HG03565 (cell line): ENCODE results near the gene TMEM240.
"Not testable (repeated sequence)": the region's sequence is repeated elsewhere in the genome, so short reads cannot be mapped to it uniquely, and the experiment has no call there.

Source experiments
- ATAC-seq: cut with Tn5 transposase; IDR thresholded peaks from one replicate; pipeline ENCODE4 v1.9.1; 2021; ENCODE audit warnings: mild to moderate bottlenecking, moderate library complexity; ENCODE audit not compliant: unreplicated experiment

The TMEM240 gene

DNA sequence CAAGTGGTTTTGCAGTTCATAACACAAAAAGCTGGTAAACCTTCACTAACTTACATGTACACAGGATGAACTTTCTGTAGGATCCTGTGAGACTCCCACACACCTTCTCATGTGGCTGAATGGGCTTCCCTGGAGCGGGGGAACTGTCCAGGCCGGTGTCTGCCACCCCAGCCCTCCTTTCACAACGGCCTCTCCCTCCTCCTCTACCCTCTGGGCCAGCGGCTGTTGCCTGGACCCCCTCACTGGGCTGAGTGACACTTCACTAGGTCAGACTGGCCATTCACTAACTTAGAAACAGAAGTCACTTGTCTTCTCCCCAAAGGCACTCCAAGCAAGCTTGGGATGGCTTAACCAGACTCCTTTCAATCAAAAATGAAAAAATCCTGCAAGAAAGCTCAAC, 18.2 kb upstream of the TMEM240 start:
- no peak for ATAC-seq

- not testable (repeated sequence) for ATAC-seq
These were observed 17.3 kb upstream of the TMEM240 start for GRCh38 chr1:1557688-1558087.

GRCh38 chr1:1556961-1557360, 16.5 kb upstream of the TMEM240 start:
- not testable (repeated sequence) for ATAC-seq

- no peak for ATAC-seq
These were observed 16.1 kb upstream of the TMEM240 start for GRCh38 chr1:1556505-1556904.

DNA sequence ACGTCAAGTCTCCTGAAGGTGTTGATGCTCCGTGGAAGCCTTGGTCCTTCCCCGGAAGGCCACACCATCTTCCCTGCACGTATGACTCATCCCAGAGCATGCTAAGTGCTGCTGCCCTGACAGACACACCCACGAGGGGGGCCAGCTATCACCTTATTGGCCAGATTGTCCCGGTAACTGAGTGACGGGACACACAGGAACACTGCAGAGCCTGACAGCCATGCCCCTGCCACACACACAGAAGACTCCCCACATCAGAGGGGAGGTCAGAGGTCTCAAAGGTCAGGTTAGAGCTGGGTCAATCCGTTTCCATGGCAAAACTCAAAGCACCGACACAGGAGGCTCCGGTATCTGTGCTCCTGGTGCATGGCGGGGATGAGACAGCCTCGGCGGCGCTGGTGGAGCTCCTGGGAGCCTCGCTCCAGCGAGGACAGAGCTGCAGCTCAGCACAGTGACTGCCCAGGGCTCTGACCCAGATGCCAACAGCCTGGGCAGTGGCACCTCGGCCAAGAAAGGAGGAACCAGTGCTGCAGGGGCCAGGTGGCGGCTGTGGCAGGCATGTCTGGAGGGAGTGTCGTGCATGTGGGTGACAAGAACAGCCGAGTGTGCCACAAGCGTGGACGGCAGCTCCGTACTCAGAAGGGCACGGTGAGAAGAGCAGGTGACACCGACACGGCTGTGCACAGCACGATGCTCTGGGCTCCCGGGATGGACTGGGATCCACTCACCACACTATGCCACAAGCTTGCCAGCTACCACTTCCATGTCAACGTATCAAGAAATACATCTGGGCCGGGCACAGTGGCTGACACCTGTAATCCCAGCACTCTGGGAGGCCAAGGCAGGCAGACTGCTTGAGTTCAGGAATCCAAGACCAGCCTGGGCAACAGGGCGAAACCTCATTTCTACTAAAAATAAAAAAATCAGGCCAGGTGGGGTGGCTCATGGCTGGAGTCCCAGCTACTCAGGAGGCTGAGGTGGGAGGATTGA, 14.8 kb upstream of the TMEM240 start:
- no peak for ATAC-seq

GRCh38 chr1:1554550-1554925, 14.1 kb upstream of the TMEM240 start:
- no peak for ATAC-seq

DNA sequence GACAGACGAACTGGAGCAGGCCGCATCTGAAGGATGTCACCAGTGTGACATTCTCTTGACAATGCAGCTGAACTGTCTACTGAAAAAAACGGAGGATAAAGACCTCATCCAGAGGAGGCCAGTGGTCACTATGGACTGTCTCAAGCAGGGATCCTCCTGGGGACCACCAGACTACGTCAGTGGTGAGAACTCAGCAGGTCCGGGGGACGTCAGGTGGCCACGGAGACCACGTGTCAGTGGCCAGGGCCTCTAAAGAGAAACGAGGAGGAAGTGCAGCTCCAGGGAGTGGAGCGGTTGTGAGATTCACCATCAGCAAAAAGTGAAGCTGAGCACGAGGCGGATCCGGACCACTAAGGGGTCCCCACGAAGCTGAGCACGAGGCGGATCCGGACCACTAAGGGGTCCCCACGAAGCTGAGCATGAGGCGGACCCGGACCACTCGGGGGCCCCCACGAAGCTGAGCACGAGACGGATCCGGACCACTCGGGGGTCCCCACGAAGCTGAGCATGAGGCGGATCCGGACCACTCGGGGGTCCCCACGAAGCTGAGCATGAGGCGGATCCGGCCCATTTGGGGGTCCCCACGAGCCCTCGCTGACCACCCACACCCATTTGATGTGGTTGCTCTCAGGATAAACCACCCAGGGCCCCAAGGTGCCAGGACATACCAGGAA, 13.5 kb upstream of the TMEM240 start:
- no peak for ATAC-seq

DNA sequence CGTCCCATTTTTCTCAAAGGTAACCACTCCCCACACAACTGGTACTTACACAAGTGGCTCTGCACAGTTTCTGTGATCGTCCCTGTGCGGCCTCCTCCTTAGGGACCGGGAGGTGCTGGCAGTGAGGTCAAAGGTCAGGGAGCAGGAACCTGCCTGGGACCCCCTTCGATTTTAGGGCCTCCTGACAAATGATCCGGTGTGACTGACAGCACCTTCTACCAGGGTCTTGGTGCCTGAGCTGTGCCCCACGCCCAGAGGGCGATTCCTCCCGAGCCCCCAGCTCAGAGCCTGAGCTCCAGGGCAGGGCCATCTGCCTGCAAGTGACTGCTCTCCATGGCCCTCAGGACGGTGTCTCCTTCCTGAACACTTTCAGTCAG, 11.8 kb upstream of the TMEM240 start:
- ATAC-seq = no peak

DNA sequence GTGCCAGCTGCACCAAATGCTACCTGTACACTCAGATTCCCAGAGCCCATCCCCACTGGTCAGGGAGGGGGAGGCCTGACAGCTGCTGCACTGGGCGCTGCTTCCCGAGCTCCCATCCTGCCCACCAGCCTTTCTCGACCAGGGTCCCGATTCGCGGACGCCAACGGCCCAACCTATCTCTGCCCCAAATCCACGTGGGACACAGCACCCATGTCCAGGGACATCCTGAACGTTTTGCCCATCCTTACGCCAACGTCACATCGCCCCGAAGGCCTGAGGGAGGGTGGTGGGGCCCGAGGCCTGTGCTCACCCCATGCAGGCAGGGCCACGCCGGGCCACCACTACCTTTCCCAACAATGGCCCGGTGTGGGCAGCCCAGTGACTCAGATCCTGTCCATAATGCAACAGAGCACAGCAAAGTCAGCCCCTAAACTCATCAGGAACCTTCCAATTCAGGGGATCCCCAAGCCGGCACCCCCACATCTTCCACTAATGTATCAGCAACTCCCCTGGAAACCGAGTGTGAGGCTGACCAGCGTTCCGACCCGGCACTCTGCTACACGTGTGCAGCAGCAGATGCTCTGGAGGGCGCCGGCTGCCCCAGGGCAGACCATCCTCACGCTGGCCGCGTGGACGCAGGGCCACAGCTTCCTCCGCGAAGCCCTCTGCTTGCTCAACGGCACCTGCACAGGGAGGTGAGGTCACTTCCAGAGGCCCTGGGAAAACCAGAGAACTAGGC, 11.3 kb upstream of the TMEM240 start:
- ATAC-seq = no peak

DNA sequence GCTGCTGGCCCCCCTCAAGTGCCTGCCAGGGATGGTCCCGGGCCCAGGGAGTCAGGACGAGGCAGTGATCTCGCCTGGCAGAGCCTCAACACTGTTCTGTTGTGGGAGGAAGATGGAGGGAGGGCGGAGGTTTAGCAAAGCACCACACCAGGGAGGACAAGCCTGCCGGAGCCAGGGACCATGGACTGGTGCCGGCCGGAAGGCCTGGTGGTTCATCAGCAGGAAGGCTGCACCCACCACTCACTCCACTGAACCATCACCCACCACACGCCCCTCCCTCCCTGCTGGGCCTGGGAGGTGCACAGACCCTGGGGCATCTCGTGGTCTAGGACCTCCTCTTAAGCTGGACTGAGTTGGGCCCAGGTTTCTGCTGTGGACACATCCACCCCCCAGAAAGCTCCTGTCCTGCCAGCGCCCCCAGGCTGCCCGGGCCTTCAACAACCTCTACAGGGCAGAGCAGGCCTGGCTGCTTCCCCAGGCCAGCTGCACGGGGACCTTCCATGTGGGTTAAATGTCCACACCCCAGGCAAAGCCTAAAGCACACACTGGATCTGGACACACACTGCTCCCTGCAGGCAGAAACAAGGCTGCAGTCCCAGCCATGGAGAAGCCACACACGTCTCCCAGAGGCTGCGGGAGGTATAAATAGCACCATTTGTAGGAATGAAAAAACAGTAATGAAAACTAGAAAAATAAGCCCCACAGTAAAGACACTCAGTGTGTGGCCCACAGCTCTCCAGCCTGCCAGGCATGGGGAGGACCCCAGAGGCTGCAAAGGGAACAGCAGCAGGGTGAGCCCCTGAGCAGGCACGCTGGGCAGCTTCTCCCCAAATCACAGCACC, 10.4 kb upstream of the TMEM240 start:
- no peak for ATAC-seq

DNA sequence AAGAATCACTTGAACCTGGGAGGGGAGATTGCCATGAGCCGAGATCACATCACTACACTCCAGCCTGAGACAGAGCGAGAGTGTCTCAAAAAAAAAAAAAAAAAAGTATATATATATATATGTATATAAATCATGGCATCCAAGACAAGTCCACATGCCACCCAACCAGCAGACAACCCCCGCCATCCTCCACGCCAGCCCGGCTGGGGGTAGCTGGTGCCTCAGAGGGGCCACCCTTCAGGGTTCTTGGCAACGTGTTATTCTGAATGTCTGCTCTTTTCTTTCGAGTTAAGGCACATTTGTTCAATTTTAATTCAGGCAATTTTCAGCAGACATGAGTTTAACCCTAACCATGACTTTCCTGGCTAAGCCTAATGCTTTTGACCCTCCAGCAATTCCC, 9.7 kb upstream of the TMEM240 start:
- ATAC-seq = no peak

GRCh38 chr1:1548591-1548990, 8.2 kb upstream of the TMEM240 start:
- ATAC-seq = no peak

DNA sequence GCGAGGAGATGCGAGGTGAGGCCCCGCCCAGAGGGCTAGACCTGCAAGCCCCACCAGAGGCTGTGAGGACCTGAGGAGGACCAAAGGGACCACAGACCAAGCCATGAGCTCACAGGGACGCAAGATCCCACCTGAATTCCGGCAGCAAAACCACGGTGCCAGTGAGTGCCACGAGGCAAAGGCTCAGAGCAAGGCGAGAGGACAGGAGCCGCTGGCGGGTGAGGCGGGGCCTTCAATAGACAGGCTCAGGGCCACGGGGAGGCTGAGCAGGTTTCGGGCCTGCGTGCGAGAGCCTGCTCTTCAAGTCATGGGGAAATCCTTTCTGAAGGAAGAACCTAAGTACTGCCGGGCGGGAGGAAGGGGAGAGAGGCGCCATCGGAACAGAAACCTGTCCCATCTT, 7.1 kb upstream of the TMEM240 start:
- ATAC-seq = no peak

- ATAC-seq = no peak
These were observed 6.6 kb upstream of the TMEM240 start for GRCh38 chr1:1547011-1547410.

DNA sequence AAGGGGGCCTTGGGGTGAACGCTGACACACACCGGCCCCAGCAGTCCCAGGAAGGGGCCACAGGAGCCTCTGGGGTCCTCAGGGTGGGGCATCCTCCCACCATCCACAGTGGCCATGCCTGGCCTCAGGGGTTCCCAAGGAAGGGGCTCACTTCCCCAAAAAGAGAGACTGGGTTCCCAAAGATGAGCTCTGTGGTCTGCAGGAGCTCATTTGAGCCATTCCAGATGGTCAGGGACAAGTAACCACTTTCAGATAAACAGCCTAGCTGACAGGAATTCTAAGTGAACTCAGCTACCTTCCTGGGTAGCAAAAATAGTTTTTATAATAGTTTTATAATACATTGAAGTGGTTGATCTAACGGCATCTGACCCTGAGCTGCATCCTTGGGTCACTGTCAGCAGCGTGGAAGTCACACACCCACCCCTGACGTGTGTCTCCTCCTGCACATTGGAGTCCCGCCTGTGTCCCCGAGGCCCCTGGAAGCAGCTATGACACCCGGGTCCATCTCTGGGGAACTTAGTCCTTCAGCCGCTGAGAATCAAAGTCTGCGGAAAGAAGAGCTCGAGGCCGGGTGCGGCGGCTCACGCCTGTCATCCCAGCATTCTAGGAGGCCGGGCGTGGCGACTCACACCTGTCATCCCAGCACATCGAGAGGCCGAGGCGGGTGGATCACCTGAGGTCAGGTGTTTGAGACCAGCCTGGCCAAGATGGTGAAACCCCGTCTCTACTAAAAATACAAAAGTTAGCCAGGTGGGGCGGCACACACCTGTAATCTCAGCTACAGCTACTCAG, 5.7 kb upstream of the TMEM240 start:
- ATAC-seq = no peak

DNA sequence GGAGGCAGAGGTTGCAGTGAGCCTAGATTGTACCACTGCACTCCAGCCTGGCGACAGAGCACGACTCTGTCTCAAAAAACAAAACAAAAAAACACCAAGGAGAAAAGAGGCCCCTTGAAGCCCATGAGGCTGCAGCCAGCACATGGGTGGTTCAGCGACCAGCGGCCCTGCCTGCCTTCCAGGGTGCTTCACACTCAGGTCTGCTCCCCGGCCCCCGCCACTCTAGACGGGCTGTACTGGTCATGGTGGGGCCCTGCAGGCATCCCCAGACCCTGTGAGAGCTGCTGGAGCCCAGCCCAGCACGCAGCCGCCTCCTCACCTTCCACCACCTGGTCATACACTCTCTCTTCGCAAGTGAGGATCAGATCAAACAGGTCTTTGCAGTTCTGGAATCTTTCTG, 4.1 kb upstream of the TMEM240 start:
- no peak for ATAC-seq

GRCh38 chr1:1543706-1544099, 3.3 kb upstream of the TMEM240 start:
- ATAC-seq = no peak

GRCh38 chr1:1542766-1543705, 2.6 kb upstream of the TMEM240 start:
- no peak for ATAC-seq
